ENCODE results near the gene NPM1. TPM values are rescaled to one million over a fixed set of nuclear protein-coding genes. Genes with fewer than 3 reads are reported as not detected.
"Not testable (repeated sequence)": the region's sequence is repeated elsewhere in the genome, so short reads cannot be mapped to it uniquely, and the experiment has no call there.

Gene NPM1
- total RNA-seq, 4 donors from 2014 or later: 388 to 648 (median 553) TPM

DNA sequence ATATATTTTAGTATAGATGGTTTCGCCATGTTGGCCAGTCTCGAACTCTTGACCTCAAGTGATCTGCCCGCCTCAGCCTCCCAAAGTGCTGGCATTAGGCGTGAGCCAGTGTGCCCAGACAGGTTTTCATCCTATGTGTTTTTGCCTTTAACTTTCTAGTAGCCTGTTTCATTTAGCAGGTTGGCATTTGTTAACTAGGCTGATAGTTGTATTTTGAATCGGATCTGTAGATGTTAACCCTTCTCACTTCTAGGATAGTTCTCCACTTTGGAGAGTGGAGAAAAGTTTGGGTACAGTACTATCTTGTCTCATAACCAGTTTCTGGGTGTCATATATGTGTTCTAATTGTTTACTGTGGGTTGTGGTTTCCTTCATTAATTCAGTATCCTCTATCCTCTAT lies 24.5 kb downstream of the NPM1 start:
- no peak overlapping the region for H3K27ac ChIP-seq (replicated peaks in 1 of 4)
- TF ChIP-seq POLR2A (IDR thresholded peaks at IDR 0.05; ENCODE audit: low read depth) (no peak), EP300 (IDR thresholded peaks at IDR 0.05) (no peak), POLR2AphosphoS5 (IDR thresholded peaks at IDR 0.05) (no peak)
- TF ChIP-seq, protein P1, sequence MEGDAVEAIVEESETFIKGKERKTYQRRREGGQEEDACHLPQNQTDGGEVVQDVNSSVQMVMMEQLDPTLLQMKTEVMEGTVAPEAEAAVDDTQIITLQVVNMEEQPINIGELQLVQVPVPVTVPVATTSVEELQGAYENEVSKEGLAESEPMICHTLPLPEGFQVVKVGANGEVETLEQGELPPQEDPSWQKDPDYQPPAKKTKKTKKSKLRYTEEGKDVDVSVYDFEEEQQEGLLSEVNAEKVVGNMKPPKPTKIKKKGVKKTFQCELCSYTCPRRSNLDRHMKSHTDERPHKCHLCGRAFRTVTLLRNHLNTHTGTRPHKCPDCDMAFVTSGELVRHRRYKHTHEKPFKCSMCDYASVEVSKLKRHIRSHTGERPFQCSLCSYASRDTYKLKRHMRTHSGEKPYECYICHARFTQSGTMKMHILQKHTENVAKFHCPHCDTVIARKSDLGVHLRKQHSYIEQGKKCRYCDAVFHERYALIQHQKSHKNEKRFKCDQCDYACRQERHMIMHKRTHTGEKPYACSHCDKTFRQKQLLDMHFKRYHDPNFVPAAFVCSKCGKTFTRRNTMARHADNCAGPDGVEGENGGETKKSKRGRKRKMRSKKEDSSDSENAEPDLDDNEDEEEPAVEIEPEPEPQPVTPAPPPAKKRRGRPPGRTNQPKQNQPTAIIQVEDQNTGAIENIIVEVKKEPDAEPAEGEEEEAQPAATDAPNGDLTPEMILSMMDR (IDR thresholded peaks at IDR 0.05): no peak
- no peak for DNase-seq (ENCODE audit: extremely low spot score)
- peaks cover 11 to 64% (median 47%) of the 10 kb centered on the region in 4 donors for H3K36me3 ChIP-seq
- H3K4me1 ChIP-seq: peaks cover 20 to 34% (median 28%) of the 10 kb centered on the region in 4 donors
- no peak overlapping the region for H3K4me3 ChIP-seq
- H3K27me3 ChIP-seq: no peaks in the 10 kb centered on the region
- intact Hi-C loops (cut with DNase I): no loop called here
- H3K9me3 ChIP-seq: no peaks in the 10 kb centered on the region
- 92% methylated on average over 5 of the region's 5 CpGs for WGBS

DNA sequence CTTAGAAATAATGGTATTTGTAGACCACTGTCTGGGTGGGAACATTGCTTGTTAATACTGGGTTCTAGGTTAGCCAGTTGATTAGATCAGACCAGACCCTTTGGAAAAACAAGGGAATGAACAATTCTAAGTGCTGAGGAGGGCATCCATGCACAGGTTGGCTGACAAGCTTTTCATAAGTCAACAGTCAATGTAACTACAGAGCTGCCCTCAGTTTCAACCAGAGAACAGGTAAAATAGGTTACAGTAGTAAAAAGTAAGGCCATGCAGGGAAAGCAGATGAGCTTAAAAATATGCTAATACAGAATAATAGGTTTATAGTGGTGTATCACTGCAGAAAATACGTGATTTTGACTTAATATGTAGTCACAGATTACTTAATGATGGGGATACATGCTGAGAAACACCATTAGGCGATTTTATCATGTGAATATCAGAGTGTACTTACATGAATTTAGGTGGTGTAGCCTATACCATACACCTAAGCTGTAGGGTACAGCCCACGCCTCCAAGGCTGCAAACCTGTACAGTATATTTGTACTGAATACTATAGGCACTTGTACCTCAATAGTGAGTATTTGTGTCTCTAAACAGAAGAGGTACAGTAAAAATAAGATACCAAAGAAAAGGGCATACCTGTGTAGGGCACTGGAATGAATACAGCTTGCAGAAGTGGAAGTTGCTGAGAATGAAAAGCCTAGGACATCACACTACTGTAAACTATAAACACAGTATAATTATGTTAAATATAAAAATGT lies 25.7 kb downstream of the NPM1 start:
- Histone ChIP-seq H3K36me3 (peaks cover 1 to 53% (median 41%) of the 10 kb centered on the region in 4 donors), H3K4me1 (peaks cover 20 to 33% (median 26%) of the 10 kb centered on the region in 4 donors), H3K27ac (replicated peaks in 1 of 4) (no peak overlapping the region), H3K27me3 (no peaks in the 10 kb centered on the region), H3K9me3 (no peaks in the 10 kb centered on the region), H3K4me3 (no peak overlapping the region)
- intact Hi-C loops (cut with DNase I): no loop called here
- 89% methylated on average over 3 of the region's 3 CpGs for WGBS
- TF ChIP-seq, protein P1 (IDR thresholded peaks at IDR 0.05): no peak
- TF ChIP-seq POLR2AphosphoS5 (IDR thresholded peaks at IDR 0.05) (no peak), EP300 (IDR thresholded peaks at IDR 0.05) (no peak), POLR2A (IDR thresholded peaks at IDR 0.05; ENCODE audit: low read depth) (no peak)
- no peak for DNase-seq (ENCODE audit: extremely low spot score)

DNA sequence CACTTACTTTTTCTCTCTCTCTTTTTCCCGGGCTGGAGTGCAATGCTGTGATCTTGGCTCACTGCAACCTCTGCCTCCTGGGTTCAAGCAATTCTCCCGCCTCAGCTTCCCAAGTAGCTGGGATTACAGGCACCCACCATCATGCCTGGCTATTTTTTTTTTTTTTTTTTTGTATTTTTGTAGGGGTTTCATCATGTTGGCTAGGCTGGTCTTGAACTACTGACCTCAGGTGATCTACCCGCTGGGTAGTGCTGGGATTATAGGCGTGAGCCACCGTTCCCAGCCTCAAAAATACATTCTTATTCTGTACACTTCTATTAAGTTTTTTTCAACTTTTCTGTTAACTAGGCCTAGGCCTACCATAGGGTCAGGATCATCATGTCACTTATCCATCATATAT lies 26.3 kb downstream of the NPM1 start:
- peaks cover 20 to 33% (median 26%) of the 10 kb centered on the region in 4 donors for H3K4me1 ChIP-seq
- H3K4me3 ChIP-seq; H3K27me3 ChIP-seq; H3K9me3 ChIP-seq; DNase-seq (ENCODE audit: extremely low spot score); intact Hi-C loops (cut with DNase I); H3K27ac ChIP-seq (replicated peaks in 1 of 4): not testable (repeated sequence)
- WGBS: 93% methylated on average over 5 of the region's 5 CpGs
- peaks cover 0 to 46% (median 37%) of the 10 kb centered on the region in 4 donors for H3K36me3 ChIP-seq

DNA sequence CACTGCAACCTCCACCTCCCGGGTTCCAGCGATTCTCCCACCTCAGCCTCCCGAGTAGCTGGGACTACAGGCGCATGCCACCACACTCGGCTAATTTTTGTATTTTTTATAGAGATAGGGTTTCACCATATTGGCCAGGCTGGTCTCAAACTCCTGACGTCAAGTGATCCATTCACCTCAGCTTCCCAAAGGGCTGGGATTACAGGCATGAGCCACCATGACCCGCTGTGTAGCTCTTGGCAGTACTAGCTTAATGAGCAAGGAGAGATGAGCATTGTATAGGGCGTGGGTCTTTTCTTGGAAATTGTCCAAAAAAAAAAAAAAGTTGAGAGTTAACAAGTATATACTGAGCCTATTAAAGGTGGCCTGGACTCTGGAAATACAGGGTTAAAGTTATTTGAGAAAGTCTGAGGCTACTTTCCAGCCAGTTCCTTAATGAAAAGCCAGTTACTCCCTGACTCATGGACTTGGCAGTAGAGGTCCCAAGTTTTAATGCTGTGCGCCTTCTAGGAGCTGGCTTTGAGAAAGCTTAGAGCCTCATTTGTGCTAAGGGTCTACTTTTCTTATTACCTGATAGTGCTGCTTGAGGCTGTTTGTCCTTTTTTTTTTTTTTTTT lies 27.6 kb downstream of the NPM1 start:
- peaks cover 0 to 35% (median 25%) of the 10 kb centered on the region in 4 donors for H3K36me3 ChIP-seq
- TF ChIP-seq, protein P1 (IDR thresholded peaks at IDR 0.05): no peak
- TF ChIP-seq EP300 (IDR thresholded peaks at IDR 0.05): no peak
- TF ChIP-seq POLR2AphosphoS5 (IDR thresholded peaks at IDR 0.05): no peak
- TF ChIP-seq POLR2A (IDR thresholded peaks at IDR 0.05; ENCODE audit: low read depth): no peak
- H3K27me3 ChIP-seq: peaks cover 0 to 16% (median 0%) of the 10 kb centered on the region in 4 donors
- no peaks in the 10 kb centered on the region for H3K9me3 ChIP-seq
- WGBS: 84% methylated on average over 9 of the region's 9 CpGs
- intact Hi-C loops (cut with DNase I): loop anchor here (5.0 kb wide), 1 partner anchor 627 kb away; no protein-coding TSS in a partner anchor
- H3K27ac ChIP-seq (replicated peaks in 1 of 4): no peak overlapping the region
- H3K4me3 ChIP-seq: no peak overlapping the region
- peaks cover 13 to 33% (median 26%) of the 10 kb centered on the region in 4 donors for H3K4me1 ChIP-seq
- DNase-seq (ENCODE audit: extremely low spot score): peak; percentile 45
